Pericardium fibroblast (primary cell): ENCODE measurements around the gene CIAO2B. TPM values are rescaled to one million over a fixed set of nuclear protein-coding genes. Genes with fewer than 3 reads are reported as not detected.

Experiments used
- total RNA-seq: library from RNA; depleted of rRNA; stranded (reverse); fragments of >200 nt; gene quantifications from 2 replicates; pipeline ENCODE4 v1.2.3, GENCODE V29; 2015

CIAO2B gene
- total RNA-seq: 71.4 and 88.2 TPM in 2 replicates

GRCh38 chr16:66934138-66934838 is at the start of gene CIAO2B:
Gene CIAO2B (minus strand): TSS chr16:66934402. CDS start chr16:66934364, 38 bp downstream.

GRCh38 chr16:66961065-66961744 is 27.0 kb upstream of the CIAO2B start, which contains the start of gene CES3:
Gene CES3 (plus strand): TSS chr16:66961266. CDS start chr16:66961308, 42 bp downstream.

GRCh38 chr16:66935314-66936011 is 1.3 kb upstream of the CIAO2B start, which contains the start of gene CES2:
Gene CES2 (plus strand): TSS chr16:66935516. CDS start chr16:66935636, 120 bp downstream.

GRCh38 chr16:66925322-66925840 is 8.8 kb downstream of the CIAO2B start, which contains the start of gene RRAD:
Gene RRAD (minus strand): TSS chr16:66925535. CDS start chr16:66925179, 356 bp downstream.

GRCh38 chr16:66918803-66919568 is 15.2 kb downstream of the CIAO2B start, which contains the start of gene CDH16:
Gene CDH16 (minus strand): TSS chr16:66918885. CDS start chr16:66918065, 820 bp downstream.

Other genes starting within 250 kb of the CIAO2B start
- 7.6 and 11.3 TPM in 2 replicates for gene CMTM4, start 237.7 kb downstream of the CIAO2B start, total RNA-seq
- 41.2 and 53.7 TPM in 2 replicates for gene DYNC1LI2, start 182.8 kb downstream of the CIAO2B start, total RNA-seq
- not detected in 2 replicates for gene TERB1, start 132.8 kb downstream of the CIAO2B start, total RNA-seq
- gene NAE1, start 103.4 kb downstream of the CIAO2B start, total RNA-seq: 34.7 and 61.5 TPM in 2 replicates
- not detected in 2 replicates for gene CA7, start 90.0 kb downstream of the CIAO2B start, total RNA-seq
- 4.9 and 6.1 TPM in 2 replicates for gene PDP2, start 53.9 kb downstream of the CIAO2B start, total RNA-seq
- gene CDH16, start 15.5 kb downstream of the CIAO2B start, total RNA-seq: not detected in 2 replicates
- 0.58 and 1.1 TPM in 2 replicates for gene RRAD, start 8.9 kb downstream of the CIAO2B start, total RNA-seq
- gene CES2, start 1.1 kb upstream of the CIAO2B start, total RNA-seq: 23.2 and 30.4 TPM in 2 replicates
- gene CES3, start 26.9 kb upstream of the CIAO2B start, total RNA-seq: not detected in 2 replicates
- 1.2 and 3.0 TPM in 2 replicates for gene CES4A, start 54.2 kb upstream of the CIAO2B start, total RNA-seq
- 31.9 and 39.8 TPM in 2 replicates for gene CBFB, start 94.7 kb upstream of the CIAO2B start, total RNA-seq
- gene PHAF1, start 175.5 kb upstream of the CIAO2B start, total RNA-seq: 14.2 and 39.7 TPM in 2 replicates
- 56.6 and 62.5 TPM in 2 replicates for gene B3GNT9, start 216.6 kb upstream of the CIAO2B start, total RNA-seq
- 20.4 and 32.7 TPM in 2 replicates for gene TRADD, start 225.5 kb upstream of the CIAO2B start, total RNA-seq
- 20.0 and 37.8 TPM in 2 replicates for gene FBXL8, start 225.6 kb upstream of the CIAO2B start, total RNA-seq
- gene HSF4, start 230.3 kb upstream of the CIAO2B start, total RNA-seq: 9.8 and 16.9 TPM in 2 replicates
- gene NOL3, start 236.1 kb upstream of the CIAO2B start, total RNA-seq: 18.1 and 26.1 TPM in 2 replicates
- gene MATCAP1, start 249.6 kb upstream of the CIAO2B start, total RNA-seq: 9.5 and 18.7 TPM in 2 replicates